Thyroid gland (tissue), 4 donors: ENCODE data around the gene FAM20C. TPM values are rescaled to one million over a fixed set of nuclear protein-coding genes. Genes with fewer than 3 reads are reported as not detected.

Source experiments
- DNase-seq, 2 donors: peaks; one replicate each; pipeline ENCODE4 v3.0.0-alpha.2; 2019
- H3K27ac ChIP-seq, 3 donors: fragments of 200-600 bp; sonication (generic); 1 replicate in 2 of 3; 2 replicates in 1 of 3; pipeline ENCODE4 v1.5.1; 2016 to 2019; ENCODE audit warnings: mild to moderate bottlenecking in 1 of 3, moderate library complexity in 1 of 3
- H3K27me3 ChIP-seq: fragments of 200-600 bp; sonication (generic); one replicate; pipeline ENCODE4 v1.5.1; 2019
- H3K36me3 ChIP-seq, 2 donors: fragments of 200-600 bp; sonication (generic); one replicate each; pipeline ENCODE4 v1.5.1; 2016 to 2019
- H3K4me1 ChIP-seq, 2 donors: fragments of 200-600 bp; sonication (generic); one replicate each; pipeline ENCODE4 v1.5.1; 2017 to 2019
- H3K4me3 ChIP-seq, 3 donors: fragments of 200-600 bp; sonication (generic); replicated peaks in 1 of 3; 1 replicate in 2 of 3; 2 replicates in 1 of 3; pipeline ENCODE4 v1.5.1; 2016; ENCODE audit warnings: mild to moderate bottlenecking in 1 of 3
- H3K9me3 ChIP-seq: fragments of 200-600 bp; sonication (generic); one replicate; pipeline ENCODE4 v1.5.1; 2017
- CTCF ChIP-seq, 6 experiments: fragments of 200-600 bp in 3 of 6; fragments of 450-650 bp in 3 of 6; sonication (generic) in 3 of 6; IDR thresholded peaks; one replicate each; pipeline ENCODE4 v1.5.1; 2016 to 2019; ENCODE audit warnings: antibody characterized with exemption in 6 of 6, mild to moderate bottlenecking in 2 of 6, inconsistent platforms in 1 of 6, moderate library complexity in 1 of 6
- POLR2A ChIP-seq, 2 donors: fragments of 450-650 bp; IDR thresholded peaks; one replicate each; pipeline ENCODE4 v1.6.1; 2017; ENCODE audit warnings: antibody characterized with exemption in 2 of 2, mild to moderate bottlenecking in 2 of 2, moderate library complexity in 1 of 2
- WGBS, 2 donors: methylation state at CpG; one replicate each; pipeline ENCODE4 v1.1.5; 2017; 5-methylcytosine and 5-hydroxymethylcytosine counted together
- intact Hi-C: fragments of 100-400 bp; cut with DNase I; formaldehyde crosslinking; loops from one replicate; pipeline ENCODE4 v1.15.1; 2023
- total RNA-seq, 4 donors: library from RNA; depleted of rRNA; stranded (reverse); fragments of >200 nt; gene quantifications; one replicate each; pipeline ENCODE4 v1.2.3, GENCODE V29; 2016

The FAM20C gene
- total RNA-seq, 4 donors from 2014 or later = 14.0 to 41.8 (median 23.3) TPM

- intact Hi-C loops = no loop called here
- Histone ChIP-seq H3K9me3 (no peaks in the 10 kb centered on the region), H3K4me3 (no peak overlapping the region), H3K36me3 (peaks cover 39 to 42% of the 10 kb centered on the region in 2 donors), H3K27ac (no peak overlapping the region), H3K27me3 (no peaks in the 10 kb centered on the region), H3K4me1 (no peaks in the 10 kb centered on the region)
- 91 to 96% methylated on average over 16 to 25 of the region's 31 CpGs for WGBS, 2 donors
- TF ChIP-seq CTCF (IDR thresholded peaks at IDR 0.05) (no peak), POLR2A (IDR thresholded peaks at IDR 0.05) (no peak)
- no peak for DNase-seq
Measured at GRCh38 chr7:258476-259190, 66.3 kb downstream of the FAM20C start.

- no peak overlapping the region for H3K27ac ChIP-seq
- no peaks in the 10 kb centered on the region for H3K27me3 ChIP-seq
- no peaks in the 10 kb centered on the region for H3K9me3 ChIP-seq
- intact Hi-C loops = no loop called here
- H3K36me3 ChIP-seq = peaks cover 39 to 42% of the 10 kb centered on the region in 2 donors
- TF ChIP-seq CTCF (IDR thresholded peaks at IDR 0.05) (no peak), POLR2A (IDR thresholded peaks at IDR 0.05) (no peak)
- WGBS, 2 donors = 95% methylated on average over 15 of the region's 15 CpGs
- no peak for DNase-seq
- no peaks in the 10 kb centered on the region for H3K4me1 ChIP-seq
- no peak overlapping the region for H3K4me3 ChIP-seq
Measured at GRCh38 chr7:259191-259505, 66.8 kb downstream of the FAM20C start.

GRCh38 chr7:259751-260405 lies 67.5 kb downstream of the FAM20C start:
- Histone ChIP-seq H3K4me3 (no peak overlapping the region), H3K4me1 (no peaks in the 10 kb centered on the region), H3K27me3 (no peaks in the 10 kb centered on the region), H3K9me3 (no peaks in the 10 kb centered on the region), H3K27ac (no peak overlapping the region), H3K36me3 (peaks cover 39 to 42% of the 10 kb centered on the region in 2 donors)
- WGBS, 2 donors = 94 to 96% methylated on average over 32 to 43 of the region's 44 CpGs
- intact Hi-C loops = no loop called here
- no peak for DNase-seq
- TF ChIP-seq CTCF (IDR thresholded peaks at IDR 0.05) (no peak), POLR2A (IDR thresholded peaks at IDR 0.05) (no peak)

GRCh38 chr7:260441-261281 lies 68.3 kb downstream of the FAM20C start:
- Histone ChIP-seq H3K4me1 (no peaks in the 10 kb centered on the region), H3K27ac (no peak overlapping the region), H3K4me3 (no peak overlapping the region), H3K9me3 (no peaks in the 10 kb centered on the region), H3K27me3 (no peaks in the 10 kb centered on the region), H3K36me3 (peaks cover 39 to 42% of the 10 kb centered on the region in 2 donors)
- peak in 1 of 2 donors; percentile 17 for DNase-seq
- WGBS, 2 donors = 98 to 100% methylated on average over 10 to 23 of the region's 35 CpGs
- TF ChIP-seq CTCF (IDR thresholded peaks at IDR 0.05) = no peak
- no peak for TF ChIP-seq POLR2A (IDR thresholded peaks at IDR 0.05)
- intact Hi-C loops = no loop called here
